RKO (cell line): Measurements from ENCODE around the gene FAM193A.
"Not testable (repeated sequence)": the region's sequence is repeated elsewhere in the genome, so short reads cannot be mapped to it uniquely, and the experiment has no call there.

Source experiments
- DNase-seq: peaks from one replicate; pipeline ENCODE4 v3.0.0-alpha.2; 2016; ENCODE audit warnings: low spot score

Gene FAM193A

GRCh38 chr4:2728806-2729532, 192.5 kb downstream of the FAM193A start:
- DNase-seq: no peak

GRCh38 chr4:2729533-2729875, 193.1 kb downstream of the FAM193A start:
- no peak for DNase-seq

GRCh38 chr4:2731907-2732317, 195.5 kb downstream of the FAM193A start:
- no peak for DNase-seq

GRCh38 chr4:2732526-2732925, 196.1 kb downstream of the FAM193A start:
- no peak for DNase-seq

GRCh38 chr4:2733001-2733843, 196.8 kb downstream of the FAM193A start:
- DNase-seq: no peak

- DNase-seq: no peak
These were observed 197.6 kb downstream of the FAM193A start for GRCh38 chr4:2733844-2734574.

GRCh38 chr4:2734612-2735011, 198.2 kb downstream of the FAM193A start:
- DNase-seq: no peak

GRCh38 chr4:2735869-2736268, 199.4 kb downstream of the FAM193A start:
- no peak for DNase-seq

GRCh38 chr4:2738296-2738695, 201.8 kb downstream of the FAM193A start:
- not testable (repeated sequence) for DNase-seq

GRCh38 chr4:2741626-2742025, 205.2 kb downstream of the FAM193A start:
- no peak for DNase-seq

- no peak for DNase-seq
These were observed 205.8 kb downstream of the FAM193A start for GRCh38 chr4:2742081-2742822.

- no peak for DNase-seq
These were observed 206.5 kb downstream of the FAM193A start for GRCh38 chr4:2742823-2743517.

- DNase-seq: no peak
These were observed 207.3 kb downstream of the FAM193A start for GRCh38 chr4:2743518-2744445.

GRCh38 chr4:2744576-2745270, 208.3 kb downstream of the FAM193A start:
- DNase-seq: no peak

- no peak for DNase-seq
These were observed 209.1 kb downstream of the FAM193A start for GRCh38 chr4:2745516-2745915.

- peak; percentile 19 for DNase-seq
These were observed 209.7 kb downstream of the FAM193A start for GRCh38 chr4:2745981-2746806.

- DNase-seq: no peak
These were observed 210.6 kb downstream of the FAM193A start for GRCh38 chr4:2746891-2747695.
